ENCODE results near the gene LAD1. TPM values are rescaled to one million over a fixed set of nuclear protein-coding genes. Genes with fewer than 3 reads are reported as not detected.

LAD1 gene
- total RNA-seq, 1 experiment from 2014 or later, result 0.34 TPM

GRCh38 chr1:201346337-201346939, 52.7 kb downstream of the LAD1 start:
- in situ Hi-C loops (cut with HindIII; ENCODE audit: low pct_unique_long_range_greater_than_20kb, low sequenced_read_pairs), result no loop called here
- DNase-seq (ENCODE audit: low read depth, low spot score), result peak; percentile 78

GRCh38 chr1:201345081-201345355, 54.1 kb downstream of the LAD1 start:
- DNase-seq (ENCODE audit: low read depth, low spot score), result no peak
- in situ Hi-C loops (cut with HindIII; ENCODE audit: low pct_unique_long_range_greater_than_20kb, low sequenced_read_pairs), result no loop called here

GRCh38 chr1:201344206-201345080, 54.7 kb downstream of the LAD1 start:
- no peak for DNase-seq (ENCODE audit: low read depth, low spot score)
- in situ Hi-C loops (cut with HindIII; ENCODE audit: low pct_unique_long_range_greater_than_20kb, low sequenced_read_pairs), result no loop called here

- in situ Hi-C loops (cut with HindIII; ENCODE audit: low pct_unique_long_range_greater_than_20kb, low sequenced_read_pairs), result no loop called here
- no peak for DNase-seq (ENCODE audit: low read depth, low spot score)
These were observed 57.7 kb downstream of the LAD1 start for GRCh38 chr1:201341377-201341776.

GRCh38 chr1:201336711-201337450, 62.2 kb downstream of the LAD1 start:
- in situ Hi-C loops (cut with HindIII; ENCODE audit: low pct_unique_long_range_greater_than_20kb, low sequenced_read_pairs), result no loop called here
- DNase-seq (ENCODE audit: low read depth, low spot score), result no peak

- no peak for DNase-seq (ENCODE audit: low read depth, low spot score)
- in situ Hi-C loops (cut with HindIII; ENCODE audit: low pct_unique_long_range_greater_than_20kb, low sequenced_read_pairs), result no loop called here
These were observed 63.2 kb downstream of the LAD1 start for GRCh38 chr1:201335901-201336300.

GRCh38 chr1:201335174-201335870, 63.8 kb downstream of the LAD1 start:
- in situ Hi-C loops (cut with HindIII; ENCODE audit: low pct_unique_long_range_greater_than_20kb, low sequenced_read_pairs), result no loop called here
- peak; percentile 94 for DNase-seq (ENCODE audit: low read depth, low spot score)

- DNase-seq (ENCODE audit: low read depth, low spot score), result peak; percentile 69
These were observed 64.6 kb downstream of the LAD1 start for GRCh38 chr1:201334325-201335173.

GRCh38 chr1:201332616-201333335, 66.3 kb downstream of the LAD1 start:
- no peak for DNase-seq (ENCODE audit: low read depth, low spot score)
- in situ Hi-C loops (cut with HindIII; ENCODE audit: low pct_unique_long_range_greater_than_20kb, low sequenced_read_pairs), result no loop called here

More at GRCh38 chr1:201334325-201335173, 64.6 kb downstream of the LAD1 start:
- in situ Hi-C loops (cut with HindIII; ENCODE audit: low pct_unique_long_range_greater_than_20kb, low sequenced_read_pairs), result no loop called here

- in situ Hi-C loops (cut with HindIII; ENCODE audit: low pct_unique_long_range_greater_than_20kb, low sequenced_read_pairs), result no loop called here
- no peak for DNase-seq (ENCODE audit: low read depth, low spot score)
These were observed 67.1 kb downstream of the LAD1 start for GRCh38 chr1:201332021-201332420.

GRCh38 chr1:201331166-201331565, 68.0 kb downstream of the LAD1 start:
- DNase-seq (ENCODE audit: low read depth, low spot score), result no peak
- in situ Hi-C loops (cut with HindIII; ENCODE audit: low pct_unique_long_range_greater_than_20kb, low sequenced_read_pairs), result no loop called here

Other genes starting within 250 kb of the LAD1 start
- gene TMEM9, start 244.8 kb downstream of the LAD1 start, total RNA-seq (2014; rRNA removed; shearing (Covaris generic)), result 126 and 132 TPM in 2 replicates
- gene IGFN1, start 208.5 kb downstream of the LAD1 start, total RNA-seq (2014; rRNA removed; shearing (Covaris generic)), result 0.19 and 0.50 TPM in 2 replicates
- not detected in 2 replicates for gene PKP1, start 115.8 kb downstream of the LAD1 start, total RNA-seq (2014; rRNA removed; shearing (Covaris generic))
- not detected in 2 replicates for gene TNNT2, start 21.6 kb downstream of the LAD1 start, total RNA-seq (2014; rRNA removed; shearing (Covaris generic))
- not detected in 2 replicates for gene TNNI1, start 22.4 kb upstream of the LAD1 start, total RNA-seq (2014; rRNA removed; shearing (Covaris generic))
- gene PHLDA3, start 69.9 kb upstream of the LAD1 start, total RNA-seq (2014; rRNA removed; shearing (Covaris generic)), result 36.1 and 36.9 TPM in 2 replicates
- gene CSRP1, start 107.8 kb upstream of the LAD1 start, total RNA-seq (2014; rRNA removed; shearing (Covaris generic)), result 56.4 and 67.0 TPM in 2 replicates
- gene NAV1, start 139.8 kb upstream of the LAD1 start, total RNA-seq (2014; rRNA removed; shearing (Covaris generic)), result 13.7 and 15.3 TPM in 2 replicates